NB4 (cell line): ENCODE measurements around the gene PDE4D.

Experiments
- CTCF ChIP-seq: IDR thresholded peaks from one replicate; pipeline ENCODE4 v1.5.1; 2012; ENCODE audit warnings: low read depth, low read length
- POLR2A ChIP-seq: IDR thresholded peaks from 2 replicates; pipeline ENCODE4 v1.6.1; 2011; ENCODE audit warnings: mild to moderate bottlenecking; ENCODE audit not compliant: insufficient read length; ENCODE audit errors: extremely low read depth
- TF ChIP-seq, protein P1 (sequence below): IDR thresholded peaks from 2 replicates; pipeline ENCODE4 v1.6.1; 2011; ENCODE audit warnings: low read depth, low read length

DNA sequence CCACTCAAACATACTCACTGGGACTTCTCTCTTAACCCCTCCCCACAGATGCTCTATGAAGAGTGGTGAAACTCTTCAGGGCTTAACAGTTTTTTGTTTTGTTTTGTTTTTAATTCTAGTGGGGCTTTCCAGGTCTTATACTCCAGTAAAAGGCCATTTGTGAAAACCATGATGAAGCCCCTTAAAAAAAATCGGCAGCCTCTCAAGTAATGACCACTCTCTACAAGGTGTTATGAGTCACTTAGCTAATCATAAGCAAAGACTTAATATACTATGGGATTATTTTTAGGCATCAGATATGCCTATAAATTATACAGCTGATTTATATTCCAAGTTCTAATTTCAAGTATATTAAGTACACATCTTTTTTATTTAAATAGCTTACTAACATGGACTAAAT, 702.8 kb downstream of the PDE4D start:
- TF ChIP-seq CTCF (no peak), POLR2A (no peak)
- TF ChIP-seq, protein P1, sequence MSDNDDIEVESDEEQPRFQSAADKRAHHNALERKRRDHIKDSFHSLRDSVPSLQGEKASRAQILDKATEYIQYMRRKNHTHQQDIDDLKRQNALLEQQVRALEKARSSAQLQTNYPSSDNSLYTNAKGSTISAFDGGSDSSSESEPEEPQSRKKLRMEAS, result no peak
